H1 (cell line): ENCODE results near the gene C1QTNF7. TPM values are rescaled to one million over a fixed set of nuclear protein-coding genes. Genes with fewer than 3 reads are reported as not detected.

Experiments
- BACH1 ChIP-seq: IDR thresholded peaks from 2 replicates; pipeline ENCODE4 v1.6.1; 2012; ENCODE audit warnings: low read length, improper control_type of control experiment
- CREB1 ChIP-seq: IDR thresholded peaks from 2 replicates; pipeline ENCODE4 v1.6.1; 2012; ENCODE audit warnings: inconsistent platforms
- EP300 ChIP-seq, 2 experiments: IDR thresholded peaks; 1 replicate in 1 of 2; 2 replicates in 1 of 2; pipeline ENCODE4 v1.6.1; 2011 to 2012; ENCODE audit warnings: low read depth in 2 of 2, low read length in 2 of 2, mild to moderate bottlenecking in 2 of 2, borderline replicate concordance in 1 of 2, inconsistent platforms in 1 of 2, moderate library complexity in 1 of 2
- GABPA ChIP-seq: IDR thresholded peaks from 2 replicates; pipeline ENCODE4 v1.6.1; 2011; ENCODE audit warnings: mild to moderate bottlenecking, low read length, moderate library complexity, borderline replicate concordance; ENCODE audit not compliant: insufficient read depth
- GTF2F1 ChIP-seq: IDR thresholded peaks from 2 replicates; pipeline ENCODE4 v1.6.1; 2012; ENCODE audit warnings: low read depth, low read length, improper control_type of control experiment, borderline replicate concordance
- KDM1A ChIP-seq: fragments of 200-600, 300-600 bp; sonication (generic); IDR thresholded peaks from 2 replicates; pipeline ENCODE4 v1.7.1; 2016; ENCODE audit warnings: mild to moderate bottlenecking, low read length, borderline replicate concordance
- polyA plus RNA-seq, 7 experiments: library from polyadenylated mRNA; depleted of rRNA in 3 of 7; stranded (reverse) in 5 of 7; unstranded in 2 of 7; fragments of >200 nt in 5 of 7; fragments of 200-250 nt in 2 of 7; gene quantifications; 1 replicate in 5 of 7; 2 replicates in 1 of 7; 4 replicates in 1 of 7; pipeline versions ENCODE4 v1.2.1 to v1.2.3, GENCODE V29; 2011 to 2013; ENCODE audit warnings: missing spikeins in 2 of 7, mixed read lengths in 2 of 7
- total RNA-seq: library from RNA; stranded (reverse); fragmentation: NEBNext Ultra II Directional; extraction: Animal tissue kit (Norgen Biotek cat#: 25700); gene quantifications from 2 replicates; pipeline ENCODE4 v1.2.1, GENCODE V29; 2021

Gene C1QTNF7
- total and polyA plus RNA-seq, 2 of the 8 experiments (the other 6 are each of a cell fraction or from before 2014, with no cell fraction given): not detected

GRCh38 chr4:15413623-15414019 is 14.2 kb upstream of the C1QTNF7 start (continued):
- TF ChIP-seq GTF2F1 (no peak), CREB1 (no peak), BACH1 (no peak), EP300 (IDR thresholded peaks at IDR 0.05; ENCODE audit: borderline replicate concordance in 1 of 2, low read depth in 2 of 2, low read length in 2 of 2) (no peak), GABPA (no peak), KDM1A (no peak)
